ENCODE results near the gene PTHLH. TPM values are rescaled to one million over a fixed set of nuclear protein-coding genes. Genes with fewer than 3 reads are reported as not detected.

Gene PTHLH
- polyA plus RNA-seq, 1 of the 3 experiments (the other 2 are of a cell fraction) = 29.0 TPM

DNA sequence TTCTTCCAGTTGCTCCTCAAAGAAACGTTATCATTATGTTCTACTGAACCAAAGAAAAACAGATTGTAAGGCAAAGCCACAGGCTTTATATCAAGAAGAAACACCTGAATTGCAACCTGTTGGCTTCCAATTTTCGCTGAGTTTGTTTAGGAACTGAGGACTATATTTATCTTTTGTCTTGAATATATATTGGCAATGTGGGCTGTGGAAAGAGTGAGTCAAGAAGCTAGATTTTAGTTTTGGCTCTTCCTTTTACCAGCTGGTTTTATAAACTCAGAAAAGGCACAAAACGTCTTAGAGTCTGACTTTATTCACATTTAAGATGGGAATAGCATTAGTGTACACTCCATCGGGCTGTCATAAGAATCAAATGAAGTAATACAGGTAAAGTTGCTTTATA lies 10.4 kb upstream of the PTHLH start:
- TF ChIP-seq TCF12 (IDR thresholded peaks at IDR 0.05) = no peak
- no peak for DNase-seq
- Histone ChIP-seq H4K20me1 (ENCODE audit: insufficient read depth) (no peaks in the 10 kb centered on the region), H3K9me2 (no peaks in the 10 kb centered on the region), H3K9me3 (no peaks in the 10 kb centered on the region), H3K4me2 (peak overlapping the region; percentile 55; the same call in 1 of the 2 replicates), H3K27ac (ENCODE audit: low read depth in 2 of 2, low read length in 1 of 2) (peak overlapping the region in 1 of 2 experiments; percentile 95; a peak in 2 of 4 replicates), H2AFZ (ENCODE audit: low read depth) (no peak overlapping the region), H3K27me3 (ENCODE audit: insufficient read depth) (no peaks in the 10 kb centered on the region), H3K79me2 (ENCODE audit: insufficient read depth) (no peaks in the 10 kb centered on the region), H3K36me3 (replicated peaks in 1 of 2; ENCODE audit: control insufficient read depth in 1 of 2, insufficient read depth in 2 of 2, low read length in 1 of 2) (no peaks in the 10 kb centered on the region), H3K9ac (peak overlapping the region; percentile 59; the same call in 1 of the 2 replicates), H3K4me1 (ENCODE audit: control insufficient read depth in 1 of 2, insufficient read depth in 2 of 2, low read depth in 1 of 2, low read length in 1 of 2) (peaks cover 0 to 19% of the 10 kb centered on the region in 2 experiments; a peak in 3 of 4 replicates), H3K4me3 (ENCODE audit: low read depth in 2 of 2, low read length in 1 of 2) (no peak overlapping the region), H3F3A (replicated peaks; ENCODE audit: insufficient read depth) (peaks cover 41% of the 10 kb centered on the region)
- 71% methylated on average over 4 of the region's 4 CpGs for WGBS (ENCODE audit: low lambda C conversion rate)
- POLR2A ChIA-PET = no interaction called here
- CTCF ChIA-PET = interaction anchor here (1.1 kb wide), 1 partner anchor 13 kb away, joined by 3 read pairs; no protein-coding TSS in a partner anchor

DNA sequence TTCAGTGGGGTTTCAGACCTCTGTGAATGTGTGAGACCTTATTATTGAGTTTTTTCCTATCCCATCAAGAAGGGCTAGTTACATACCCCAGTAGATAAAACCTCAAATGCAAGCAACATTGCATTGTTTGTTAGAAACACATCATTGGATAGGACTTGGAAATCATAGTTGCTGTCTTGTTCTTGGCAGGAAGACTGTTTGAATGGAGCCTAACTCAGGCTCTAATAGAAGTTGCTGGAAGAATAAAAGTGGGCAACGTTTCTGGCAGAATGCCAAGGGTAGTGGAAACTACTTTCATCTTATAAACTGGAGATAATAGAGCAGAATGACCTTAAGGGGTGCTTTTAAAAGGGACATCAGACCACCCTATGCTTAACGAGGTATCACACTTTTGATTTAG lies 9.9 kb upstream of the PTHLH start:
- ChIA-PET CTCF (no interaction called here), POLR2A (no interaction called here)
- H3K4me1 ChIP-seq (ENCODE audit: control insufficient read depth in 1 of 2, insufficient read depth in 2 of 2, low read depth in 1 of 2, low read length in 1 of 2) = peaks cover 0 to 19% of the 10 kb centered on the region in 2 experiments; a peak in 3 of 4 replicates
- TF ChIP-seq FOSL2 (IDR thresholded peaks at IDR 0.05; ENCODE audit: borderline replicate concordance, low read depth) (no peak), NFIC (IDR thresholded peaks at IDR 0.05; ENCODE audit: borderline replicate concordance) (peak; percentile 76), RFX5 (IDR thresholded peaks at IDR 0.05; ENCODE audit: low read length) (no peak)
- no peaks in the 10 kb centered on the region for H3K9me3 ChIP-seq
- no peaks in the 10 kb centered on the region for H3K36me3 ChIP-seq (replicated peaks in 1 of 2; ENCODE audit: control insufficient read depth in 1 of 2, insufficient read depth in 2 of 2, low read length in 1 of 2)
- H3K9ac ChIP-seq = peak overlapping the region; percentile 59; the same call in 1 of the 2 replicates
- H3K27ac ChIP-seq (ENCODE audit: low read depth in 2 of 2, low read length in 1 of 2) = peak overlapping the region in 1 of 2 experiments; percentile 95; a peak in 2 of 4 replicates
- no peak overlapping the region for H2AFZ ChIP-seq (ENCODE audit: low read depth)
- H3K9me2 ChIP-seq = no peaks in the 10 kb centered on the region
- no peaks in the 10 kb centered on the region for H3K79me2 ChIP-seq (ENCODE audit: insufficient read depth)
- H4K20me1 ChIP-seq (ENCODE audit: insufficient read depth) = no peaks in the 10 kb centered on the region
- H3K27me3 ChIP-seq (ENCODE audit: insufficient read depth) = no peaks in the 10 kb centered on the region
- no peak overlapping the region for H3K4me3 ChIP-seq (ENCODE audit: low read depth in 2 of 2, low read length in 1 of 2)
- H3F3A ChIP-seq (replicated peaks; ENCODE audit: insufficient read depth) = peaks cover 41% of the 10 kb centered on the region
- H3K4me2 ChIP-seq = peak overlapping the region; percentile 55; the same call in 1 of the 2 replicates
- 35% methylated on average over 2 of the region's 2 CpGs for WGBS (ENCODE audit: low lambda C conversion rate)
- DNase-seq = no peak

GRCh38 chr12:27981874-27982273 lies 9.3 kb upstream of the PTHLH start:
- Histone ChIP-seq H3F3A (replicated peaks; ENCODE audit: insufficient read depth) (peaks cover 41% of the 10 kb centered on the region), H3K9ac (peak overlapping the region; percentile 59; the same call in 1 of the 2 replicates), H3K27me3 (ENCODE audit: insufficient read depth) (no peaks in the 10 kb centered on the region), H3K27ac (ENCODE audit: low read depth in 2 of 2, low read length in 1 of 2) (peak overlapping the region in 1 of 2 experiments; percentile 95; a peak in 2 of 4 replicates), H3K4me3 (ENCODE audit: low read depth in 2 of 2, low read length in 1 of 2) (no peak overlapping the region), H3K9me3 (no peaks in the 10 kb centered on the region), H2AFZ (ENCODE audit: low read depth) (no peak overlapping the region), H4K20me1 (ENCODE audit: insufficient read depth) (no peaks in the 10 kb centered on the region), H3K79me2 (ENCODE audit: insufficient read depth) (no peaks in the 10 kb centered on the region), H3K4me2 (peak overlapping the region; percentile 55; the same call in 1 of the 2 replicates), H3K9me2 (no peaks in the 10 kb centered on the region), H3K36me3 (replicated peaks in 1 of 2; ENCODE audit: control insufficient read depth in 1 of 2, insufficient read depth in 2 of 2, low read length in 1 of 2) (no peaks in the 10 kb centered on the region), H3K4me1 (ENCODE audit: control insufficient read depth in 1 of 2, insufficient read depth in 2 of 2, low read depth in 1 of 2, low read length in 1 of 2) (peaks cover 0 to 19% of the 10 kb centered on the region in 2 experiments; a peak in 3 of 4 replicates)
- DNase-seq = no peak
- ChIA-PET CTCF (no interaction called here), POLR2A (interaction anchor here (0.5 kb wide), 1 partner anchor 12 kb away, joined by 3 read pairs; no protein-coding TSS in a partner anchor)
- 9% methylated on average over 2 of the region's 2 CpGs for WGBS (ENCODE audit: low lambda C conversion rate)
- TF ChIP-seq POLR2AphosphoS5 (IDR thresholded peaks at IDR 0.05; ENCODE audit: low read depth, low read length) (peak; percentile 45; the same call in 1 of the 2 replicates), JUND (IDR thresholded peaks at IDR 0.05) (peak; percentile 84), SIN3A (IDR thresholded peaks at IDR 0.05; ENCODE audit: borderline replicate concordance, low read depth, low read length) (no peak), YY1 (IDR thresholded peaks at IDR 0.05; ENCODE audit: low read depth) (no peak), EZH2phosphoT487 (IDR thresholded peaks at IDR 0.05; ENCODE audit: borderline replicate concordance, low read depth) (no peak), GABPA (IDR thresholded peaks at IDR 0.05; ENCODE audit: low read depth) (no peak), RAD21 (IDR thresholded peaks at IDR 0.05; ENCODE audit: low read length) (no peak), FOXJ3 (CRISPR knock-in tag; IDR thresholded peaks at IDR 0.05) (no peak), TEAD4 (IDR thresholded peaks at IDR 0.05; ENCODE audit: borderline replicate concordance, insufficient read depth) (peak; percentile 90), GATA2 (CRISPR knock-in tag; IDR thresholded peaks at IDR 0.05) (no peak), NRF1 (IDR thresholded peaks at IDR 0.05; ENCODE audit: low read depth, low read length) (no peak), RCOR1 (IDR thresholded peaks at IDR 0.05; ENCODE audit: low read length) (no peak), NFIC (IDR thresholded peaks at IDR 0.05; ENCODE audit: borderline replicate concordance) (peak; percentile 56; the same call in 1 of the 2 replicates), TAF1 (IDR thresholded peaks at IDR 0.05; ENCODE audit: borderline replicate concordance, low read depth, low read length) (no peak), MEF2A (IDR thresholded peaks at IDR 0.05; ENCODE audit: borderline replicate concordance, low read depth) (no peak; the same call in 1 of the 2 replicates)
- TF ChIP-seq, protein P1, sequence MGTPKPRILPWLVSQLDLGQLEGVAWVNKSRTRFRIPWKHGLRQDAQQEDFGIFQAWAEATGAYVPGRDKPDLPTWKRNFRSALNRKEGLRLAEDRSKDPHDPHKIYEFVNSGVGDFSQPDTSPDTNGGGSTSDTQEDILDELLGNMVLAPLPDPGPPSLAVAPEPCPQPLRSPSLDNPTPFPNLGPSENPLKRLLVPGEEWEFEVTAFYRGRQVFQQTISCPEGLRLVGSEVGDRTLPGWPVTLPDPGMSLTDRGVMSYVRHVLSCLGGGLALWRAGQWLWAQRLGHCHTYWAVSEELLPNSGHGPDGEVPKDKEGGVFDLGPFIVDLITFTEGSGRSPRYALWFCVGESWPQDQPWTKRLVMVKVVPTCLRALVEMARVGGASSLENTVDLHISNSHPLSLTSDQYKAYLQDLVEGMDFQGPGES (IDR thresholded peaks at IDR 0.05; ENCODE audit: low read depth, low read length) = no peak
- TF ChIP-seq, protein P2, sequence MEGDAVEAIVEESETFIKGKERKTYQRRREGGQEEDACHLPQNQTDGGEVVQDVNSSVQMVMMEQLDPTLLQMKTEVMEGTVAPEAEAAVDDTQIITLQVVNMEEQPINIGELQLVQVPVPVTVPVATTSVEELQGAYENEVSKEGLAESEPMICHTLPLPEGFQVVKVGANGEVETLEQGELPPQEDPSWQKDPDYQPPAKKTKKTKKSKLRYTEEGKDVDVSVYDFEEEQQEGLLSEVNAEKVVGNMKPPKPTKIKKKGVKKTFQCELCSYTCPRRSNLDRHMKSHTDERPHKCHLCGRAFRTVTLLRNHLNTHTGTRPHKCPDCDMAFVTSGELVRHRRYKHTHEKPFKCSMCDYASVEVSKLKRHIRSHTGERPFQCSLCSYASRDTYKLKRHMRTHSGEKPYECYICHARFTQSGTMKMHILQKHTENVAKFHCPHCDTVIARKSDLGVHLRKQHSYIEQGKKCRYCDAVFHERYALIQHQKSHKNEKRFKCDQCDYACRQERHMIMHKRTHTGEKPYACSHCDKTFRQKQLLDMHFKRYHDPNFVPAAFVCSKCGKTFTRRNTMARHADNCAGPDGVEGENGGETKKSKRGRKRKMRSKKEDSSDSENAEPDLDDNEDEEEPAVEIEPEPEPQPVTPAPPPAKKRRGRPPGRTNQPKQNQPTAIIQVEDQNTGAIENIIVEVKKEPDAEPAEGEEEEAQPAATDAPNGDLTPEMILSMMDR (IDR thresholded peaks at IDR 0.05) = no peak
- TF ChIP-seq, protein P3, sequence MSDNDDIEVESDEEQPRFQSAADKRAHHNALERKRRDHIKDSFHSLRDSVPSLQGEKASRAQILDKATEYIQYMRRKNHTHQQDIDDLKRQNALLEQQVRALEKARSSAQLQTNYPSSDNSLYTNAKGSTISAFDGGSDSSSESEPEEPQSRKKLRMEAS (IDR thresholded peaks at IDR 0.05; ENCODE audit: low read depth) = no peak

Measured in SK-N-SH (cell line).